T-helper 1 cell treated with Interleukin-12 subunit alpha and Interleukin-12 subunit beta and Interleukin-4 antibody, amounts not matched to agents 30 μg/mL and 1 μg/mL, for 36 hours (primary cell): ENCODE results near the gene WDFY3.

Experiments used
- H3K27ac Mint-ChIP-seq: one replicate; pipeline ENCODE4 v1.8.0; 2021; ENCODE audit warnings: mild to moderate bottlenecking, mixed read lengths
- H3K27me3 Mint-ChIP-seq: one replicate; pipeline ENCODE4 v1.8.0; 2021; ENCODE audit warnings: low read depth, mixed read lengths
- H3K36me3 Mint-ChIP-seq: one replicate; pipeline ENCODE4 v1.8.0; 2021; ENCODE audit warnings: low read depth, mixed read lengths
- H3K4me1 Mint-ChIP-seq: one replicate; pipeline ENCODE4 v1.8.0; 2021; ENCODE audit warnings: low read depth, mixed read lengths
- H3K4me3 Mint-ChIP-seq: one replicate; pipeline ENCODE4 v1.8.0; 2021; ENCODE audit warnings: mild to moderate bottlenecking, moderate library complexity, mixed read lengths
- H3K9me3 Mint-ChIP-seq: one replicate; pipeline ENCODE4 v1.8.0; 2021; ENCODE audit warnings: mixed read lengths

The WDFY3 gene

GRCh38 chr4:84958434-84958833 lies 8.1 kb downstream of the WDFY3 start:
- no peaks in the 10 kb centered on the region for H3K36me3 Mint-ChIP-seq
- no peaks in the 10 kb centered on the region for H3K4me1 Mint-ChIP-seq
- peaks cover 4% of the 10 kb centered on the region for H3K27me3 Mint-ChIP-seq
- no peak overlapping the region for H3K4me3 Mint-ChIP-seq
- H3K27ac Mint-ChIP-seq = no peak overlapping the region
- H3K9me3 Mint-ChIP-seq = no peaks in the 10 kb centered on the region

DNA sequence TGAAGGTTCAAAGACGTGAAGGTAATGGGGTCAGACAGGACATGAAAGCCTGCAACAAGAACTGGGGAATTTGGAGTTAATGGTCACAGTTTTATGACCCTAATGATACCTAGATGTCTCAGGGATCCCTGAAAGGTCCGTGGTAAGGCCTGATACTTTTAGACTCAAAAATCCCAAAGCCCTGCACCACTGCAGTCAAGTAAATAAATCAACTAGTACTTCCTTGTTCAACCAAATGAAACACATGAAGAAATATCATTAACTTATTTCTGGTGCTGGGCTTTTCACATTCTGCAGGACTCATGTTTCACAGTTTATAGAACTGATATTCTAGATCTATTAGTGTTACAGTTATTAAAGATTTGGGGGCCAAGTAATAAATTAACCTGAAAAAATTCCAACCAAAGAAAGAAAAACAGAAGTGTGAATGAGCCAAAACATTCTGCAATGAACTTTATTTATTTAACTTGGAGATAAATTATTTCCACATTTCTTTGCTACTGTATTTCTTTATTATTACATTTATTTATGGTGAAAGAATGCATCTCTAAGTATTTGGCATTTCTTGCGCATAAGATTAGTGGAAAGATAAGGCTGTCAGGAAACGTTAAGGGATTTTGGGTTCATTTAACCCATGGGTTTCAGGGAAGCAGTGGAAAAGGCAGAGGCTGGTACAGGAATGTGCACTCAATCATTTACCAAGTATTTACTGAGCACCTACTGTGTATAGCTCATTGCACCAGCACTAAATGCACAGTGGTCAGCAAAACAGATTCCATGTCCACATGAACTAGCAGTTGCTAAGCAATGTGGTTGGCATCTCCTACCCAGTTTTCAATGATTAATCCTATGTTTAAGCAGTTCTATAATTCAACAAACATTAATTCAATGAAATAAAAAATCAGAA lies 8.7 kb downstream of the WDFY3 start:
- Mint-ChIP-seq H3K4me1 (no peaks in the 10 kb centered on the region), H3K4me3 (no peak overlapping the region), H3K27ac (no peak overlapping the region), H3K36me3 (no peaks in the 10 kb centered on the region), H3K27me3 (peaks cover 4% of the 10 kb centered on the region), H3K9me3 (no peaks in the 10 kb centered on the region)

DNA sequence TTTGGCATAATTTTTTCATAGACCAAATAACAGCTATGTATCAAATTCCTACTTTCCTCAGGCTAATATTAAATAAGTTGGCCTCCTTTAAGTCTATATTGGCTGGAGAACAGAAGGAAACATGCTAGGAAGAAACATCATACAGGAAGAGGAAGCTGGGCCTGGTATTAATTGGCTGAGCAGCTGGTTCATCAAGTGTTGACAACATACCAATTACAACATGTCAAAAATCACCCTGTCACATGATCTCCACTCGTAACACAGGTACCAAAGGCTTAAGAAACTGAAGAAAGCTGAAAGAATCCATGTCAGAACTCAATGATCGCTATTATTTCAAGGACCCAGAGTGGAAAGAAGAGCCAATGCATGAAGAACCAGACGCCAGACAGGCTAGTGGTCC lies 10.5 kb downstream of the WDFY3 start:
- Mint-ChIP-seq H3K4me3 (no peak overlapping the region), H3K9me3 (no peaks in the 10 kb centered on the region), H3K4me1 (no peaks in the 10 kb centered on the region), H3K27ac (no peak overlapping the region), H3K27me3 (no peaks in the 10 kb centered on the region), H3K36me3 (no peaks in the 10 kb centered on the region)

- Mint-ChIP-seq H3K9me3 (no peaks in the 10 kb centered on the region), H3K27ac (no peak overlapping the region), H3K4me3 (no peak overlapping the region), H3K27me3 (no peaks in the 10 kb centered on the region), H3K36me3 (no peaks in the 10 kb centered on the region), H3K4me1 (no peaks in the 10 kb centered on the region)
Measured at GRCh38 chr4:84954982-84955567, 11.4 kb downstream of the WDFY3 start.

- no peaks in the 10 kb centered on the region for H3K4me1 Mint-ChIP-seq
- H3K27ac Mint-ChIP-seq = no peak overlapping the region
- H3K9me3 Mint-ChIP-seq = no peaks in the 10 kb centered on the region
- no peak overlapping the region for H3K4me3 Mint-ChIP-seq
- H3K27me3 Mint-ChIP-seq = no peaks in the 10 kb centered on the region
- no peaks in the 10 kb centered on the region for H3K36me3 Mint-ChIP-seq
Measured at GRCh38 chr4:84952776-84953175, 13.7 kb downstream of the WDFY3 start.

GRCh38 chr4:84952004-84952403 lies 14.5 kb downstream of the WDFY3 start:
- no peak overlapping the region for H3K4me3 Mint-ChIP-seq
- H3K9me3 Mint-ChIP-seq = no peaks in the 10 kb centered on the region
- no peak overlapping the region for H3K27ac Mint-ChIP-seq
- H3K4me1 Mint-ChIP-seq = no peaks in the 10 kb centered on the region
- H3K27me3 Mint-ChIP-seq = no peaks in the 10 kb centered on the region
- no peaks in the 10 kb centered on the region for H3K36me3 Mint-ChIP-seq

- Mint-ChIP-seq H3K4me1 (no peaks in the 10 kb centered on the region), H3K9me3 (peaks cover under 1% of the 10 kb centered on the region), H3K27me3 (no peaks in the 10 kb centered on the region), H3K4me3 (no peak overlapping the region), H3K36me3 (no peaks in the 10 kb centered on the region), H3K27ac (no peak overlapping the region)
Measured at GRCh38 chr4:84948056-84948455, 18.4 kb downstream of the WDFY3 start.

GRCh38 chr4:84944947-84945346 lies 21.5 kb downstream of the WDFY3 start:
- Mint-ChIP-seq H3K4me3 (no peak overlapping the region), H3K9me3 (peaks cover 10% of the 10 kb centered on the region), H3K36me3 (no peaks in the 10 kb centered on the region), H3K27ac (no peak overlapping the region), H3K4me1 (no peaks in the 10 kb centered on the region), H3K27me3 (no peaks in the 10 kb centered on the region)

DNA sequence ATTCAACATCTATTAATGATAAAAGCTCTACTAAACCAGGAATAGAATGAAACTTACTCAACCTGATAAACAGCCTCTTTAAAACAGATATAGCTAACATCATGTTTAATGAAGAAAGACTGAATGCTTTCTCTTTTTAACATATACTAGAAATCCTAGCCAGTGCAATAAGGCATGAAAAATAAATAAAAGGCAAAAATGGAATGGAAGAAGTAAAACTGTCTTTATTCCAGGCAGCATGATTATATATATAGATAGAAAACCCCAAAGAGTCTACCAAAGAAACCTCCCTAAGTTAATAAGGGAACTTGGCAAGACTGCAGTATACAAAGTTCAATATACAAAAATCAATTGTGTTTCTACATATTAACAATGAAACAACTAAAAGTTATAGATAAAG lies 25.5 kb downstream of the WDFY3 start:
- H3K4me3 Mint-ChIP-seq = no peak overlapping the region
- peaks cover 12% of the 10 kb centered on the region for H3K9me3 Mint-ChIP-seq
- no peak overlapping the region for H3K27ac Mint-ChIP-seq
- no peaks in the 10 kb centered on the region for H3K36me3 Mint-ChIP-seq
- no peaks in the 10 kb centered on the region for H3K4me1 Mint-ChIP-seq
- no peaks in the 10 kb centered on the region for H3K27me3 Mint-ChIP-seq

- H3K4me3 Mint-ChIP-seq = no peak overlapping the region
- H3K27me3 Mint-ChIP-seq = no peaks in the 10 kb centered on the region
- H3K9me3 Mint-ChIP-seq = peaks cover 12% of the 10 kb centered on the region
- no peaks in the 10 kb centered on the region for H3K4me1 Mint-ChIP-seq
- no peaks in the 10 kb centered on the region for H3K36me3 Mint-ChIP-seq
- H3K27ac Mint-ChIP-seq = no peak overlapping the region
Measured at GRCh38 chr4:84939113-84939512, 27.4 kb downstream of the WDFY3 start.

DNA sequence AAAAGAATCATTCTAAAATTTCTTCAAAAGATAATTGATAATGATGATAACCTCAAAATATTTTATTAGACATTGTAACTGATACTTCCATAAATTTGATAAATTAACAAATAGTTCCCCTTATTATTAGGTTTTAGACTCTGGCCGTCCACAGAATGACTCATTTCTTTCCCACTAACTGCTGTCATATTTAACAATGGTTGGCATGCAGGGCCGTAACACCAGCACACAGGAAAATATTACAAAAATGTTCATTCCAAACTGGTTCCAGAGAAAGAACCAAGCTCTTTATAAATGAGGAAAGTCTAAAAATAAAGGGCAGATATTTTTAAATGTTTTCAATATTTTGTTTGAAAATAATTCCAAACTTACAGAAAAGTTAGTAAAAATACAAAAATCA lies 28.2 kb downstream of the WDFY3 start:
- no peaks in the 10 kb centered on the region for H3K4me1 Mint-ChIP-seq
- H3K36me3 Mint-ChIP-seq = no peaks in the 10 kb centered on the region
- no peak overlapping the region for H3K4me3 Mint-ChIP-seq
- no peak overlapping the region for H3K27ac Mint-ChIP-seq
- peaks cover 12% of the 10 kb centered on the region for H3K9me3 Mint-ChIP-seq
- H3K27me3 Mint-ChIP-seq = no peaks in the 10 kb centered on the region

GRCh38 chr4:84937381-84937977 lies 29.0 kb downstream of the WDFY3 start:
- H3K4me3 Mint-ChIP-seq = no peak overlapping the region
- no peaks in the 10 kb centered on the region for H3K27me3 Mint-ChIP-seq
- no peaks in the 10 kb centered on the region for H3K4me1 Mint-ChIP-seq
- H3K27ac Mint-ChIP-seq = no peak overlapping the region
- H3K36me3 Mint-ChIP-seq = no peaks in the 10 kb centered on the region
- H3K9me3 Mint-ChIP-seq = peaks cover 7% of the 10 kb centered on the region

GRCh38 chr4:84936123-84936522 lies 30.4 kb downstream of the WDFY3 start:
- Mint-ChIP-seq H3K9me3 (peaks cover 7% of the 10 kb centered on the region), H3K27me3 (no peaks in the 10 kb centered on the region), H3K4me3 (no peak overlapping the region), H3K36me3 (no peaks in the 10 kb centered on the region), H3K4me1 (no peaks in the 10 kb centered on the region), H3K27ac (no peak overlapping the region)

DNA sequence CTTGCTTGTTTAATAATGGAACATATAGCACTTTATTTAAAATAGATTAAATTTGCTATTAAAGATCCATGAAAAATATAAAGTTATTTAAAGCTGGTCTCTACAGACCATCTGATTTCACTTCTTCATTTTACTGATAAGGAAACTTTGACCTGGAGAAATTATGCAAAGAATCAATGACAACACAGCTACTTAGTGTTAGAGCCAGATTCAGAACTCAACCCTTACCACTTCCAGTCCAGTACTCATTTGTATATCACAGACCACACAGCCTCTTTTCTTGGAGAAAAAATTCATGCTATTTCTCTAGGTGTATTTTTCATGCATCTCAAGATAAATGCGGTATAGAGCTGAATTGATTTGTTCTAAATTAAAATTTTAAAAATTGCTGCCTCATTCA lies 34.0 kb downstream of the WDFY3 start:
- Mint-ChIP-seq H3K27ac (no peak overlapping the region), H3K9me3 (no peaks in the 10 kb centered on the region), H3K27me3 (no peaks in the 10 kb centered on the region), H3K4me3 (no peak overlapping the region), H3K4me1 (no peaks in the 10 kb centered on the region), H3K36me3 (no peaks in the 10 kb centered on the region)

DNA sequence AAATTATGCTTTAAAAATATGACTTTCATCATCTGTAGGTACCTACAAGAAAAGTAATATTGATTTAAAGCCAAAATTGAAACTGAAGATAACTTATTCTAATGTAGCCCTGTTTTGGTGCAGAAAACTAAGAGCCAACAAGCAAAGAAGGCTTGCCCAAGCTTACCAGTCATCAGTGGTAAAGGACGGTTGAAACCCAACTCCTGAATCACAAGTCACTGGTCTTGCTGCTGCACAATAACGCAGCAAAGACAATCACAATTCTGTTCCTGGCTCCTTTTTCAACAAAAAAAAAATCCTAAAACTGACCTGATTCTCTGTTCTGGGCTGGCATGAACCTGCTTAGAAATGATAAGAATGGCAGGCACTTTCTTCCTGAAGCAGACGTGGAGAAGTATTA lies 34.5 kb downstream of the WDFY3 start:
- no peaks in the 10 kb centered on the region for H3K27me3 Mint-ChIP-seq
- no peaks in the 10 kb centered on the region for H3K36me3 Mint-ChIP-seq
- H3K4me3 Mint-ChIP-seq = no peak overlapping the region
- H3K27ac Mint-ChIP-seq = no peak overlapping the region
- H3K4me1 Mint-ChIP-seq = no peaks in the 10 kb centered on the region
- H3K9me3 Mint-ChIP-seq = no peaks in the 10 kb centered on the region
